GM12878 (cell line): ENCODE data around the gene ZFP14. TPM values are rescaled to one million over a fixed set of nuclear protein-coding genes. Genes with fewer than 3 reads are reported as not detected.
A peak's percentile ranks its signal among the peaks of the same experiment; 100 is the strongest.

ENCODE experiments used
- ATF7 ChIP-seq: fragments of 450-650 bp; IDR thresholded peaks from 2 replicates; pipeline ENCODE4 v1.6.1; 2016; ENCODE audit warnings: low read depth, mild to moderate bottlenecking
- BACH1 ChIP-seq: fragments of 450-650 bp; IDR thresholded peaks from 2 replicates; pipeline ENCODE4 v1.6.1; 2017; ENCODE audit warnings: mild to moderate bottlenecking, borderline replicate concordance
- CHD1 ChIP-seq: IDR thresholded peaks from 2 replicates; pipeline ENCODE4 v1.6.1; 2012; ENCODE audit warnings: low read depth, low read length, improper control_type of control experiment
- GABPA ChIP-seq: IDR thresholded peaks from 2 replicates; pipeline ENCODE4 v1.6.1; 2014; ENCODE audit warnings: antibody characterized with exemption, low read depth, mild to moderate bottlenecking, inconsistent platforms
- GATAD2B ChIP-seq: fragments of 450-650 bp; conservative IDR thresholded peaks from 2 replicates; pipeline ENCODE4 v1.6.1; 2017; ENCODE audit warnings: low read depth, mild to moderate bottlenecking, moderate library complexity
- HCFC1 ChIP-seq: fragments of 150-350 bp; IDR thresholded peaks from 2 replicates; pipeline ENCODE4 v1.6.1; 2014; ENCODE audit warnings: low read length
- HSF1 ChIP-seq: fragments of 150-350 bp; IDR thresholded peaks from 2 replicates; pipeline ENCODE4 v1.6.1; 2014; ENCODE audit warnings: mild to moderate bottlenecking, low read depth, low read length
- IKZF1 ChIP-seq: fragments of 450-650 bp; conservative IDR thresholded peaks from 2 replicates; pipeline ENCODE4 v1.6.1; 2017; ENCODE audit warnings: antibody characterized with exemption, mild to moderate bottlenecking
- IRF3 ChIP-seq: fragments of 450-650 bp; IDR thresholded peaks from 2 replicates; pipeline ENCODE4 v1.6.1; 2014; ENCODE audit warnings: mild to moderate bottlenecking
- MTA2 ChIP-seq: fragments of 450-650 bp; IDR thresholded peaks from 2 replicates; pipeline ENCODE4 v1.6.1; 2016; ENCODE audit warnings: low read depth, mild to moderate bottlenecking, moderate library complexity
- POLR2A ChIP-seq: IDR thresholded peaks from 2 replicates; pipeline ENCODE4 v1.6.1; 2011; ENCODE audit warnings: low read depth, mild to moderate bottlenecking, low read length
- POLR2AphosphoS5 ChIP-seq: IDR thresholded peaks from 2 replicates; pipeline ENCODE4 v1.6.1; 2011; ENCODE audit warnings: mild to moderate bottlenecking, low read length, inconsistent platforms
- POU2F2 ChIP-seq: IDR thresholded peaks from 3 replicates; pipeline ENCODE4 v1.6.1; 2011; ENCODE audit warnings: low read depth, mild to moderate bottlenecking, low read length, borderline replicate concordance
- RAD21 ChIP-seq: IDR thresholded peaks from 2 replicates; pipeline ENCODE4 v1.6.1; 2011; ENCODE audit warnings: mild to moderate bottlenecking, low read depth, low read length, moderate library complexity; ENCODE audit not compliant: insufficient read depth
- SIN3A ChIP-seq: IDR thresholded peaks from 2 replicates; pipeline ENCODE4 v1.6.1; 2012; ENCODE audit warnings: low read depth, low read length, improper control_type of control experiment
- SREBF1 ChIP-seq: IDR thresholded peaks from 2 replicates; pipeline ENCODE4 v1.6.1; 2012; ENCODE audit warnings: mild to moderate bottlenecking, low read length
- SUPT20H ChIP-seq: IDR thresholded peaks from 2 replicates; pipeline ENCODE4 v1.6.1; 2011; ENCODE audit warnings: low read depth, mild to moderate bottlenecking, low read length, moderate library complexity, borderline replicate concordance; ENCODE audit not compliant: control insufficient read depth
- TBL1XR1 ChIP-seq: IDR thresholded peaks from 2 replicates; pipeline ENCODE4 v1.6.1; 2012; ENCODE audit warnings: low read depth, low read length, improper control_type of control experiment
- ZNF207 ChIP-seq: fragments of 450-650 bp; IDR thresholded peaks from 2 replicates; pipeline ENCODE4 v1.6.1; 2014; ENCODE audit warnings: antibody characterized with exemption, mild to moderate bottlenecking, borderline replicate concordance
- ZSCAN29 ChIP-seq: fragments of 450-650 bp; IDR thresholded peaks from 2 replicates; pipeline ENCODE4 v1.6.1; 2017; ENCODE audit warnings: mild to moderate bottlenecking, moderate library complexity
- polyA plus RNA-seq, 11 experiments: library from polyadenylated mRNA; depleted of rRNA in 4 of 11; unstranded in 6 of 11; stranded (reverse) in 5 of 11; fragments of >200 nt; fragmentation: Nextera tagmentation in 4 of 11; fragmentation: Illumina TruSeq in 1 of 11; extraction: Ambion mirVana in 4 of 11; extraction: Trizol in 1 of 11; gene quantifications; 1 replicate in 1 of 11; 2 replicates in 10 of 11; pipeline versions ENCODE4 v1.2.1 to v1.2.3, GENCODE V29; 2011 to 2016; ENCODE audit warnings: inconsistent platforms in 2 of 11, missing spikeins in 2 of 11, low read depth in 1 of 11
- total RNA-seq, 4 experiments: library from RNA; depleted of rRNA in 3 of 4; stranded (reverse); fragments of >200 nt in 3 of 4; fragmentation: Illumina TruSeq in 1 of 4; extraction: Trizol in 1 of 4; gene quantifications; 2 replicates each; pipeline versions ENCODE4 v1.2.1 to v1.2.3, GENCODE V29; 2013 to 2021
- TF ChIP-seq, protein P1 (sequence below): IDR thresholded peaks from 2 replicates; pipeline ENCODE4 v1.6.1; 2012; ENCODE audit warnings: low read depth, low read length, improper control_type of control experiment
- TF ChIP-seq, protein P2 (sequence below): fragments of 450-650 bp; IDR thresholded peaks from 2 replicates; pipeline ENCODE4 v1.6.1; 2016; ENCODE audit warnings: mild to moderate bottlenecking
- TF ChIP-seq, protein P3 (sequence below): IDR thresholded peaks from 2 replicates; pipeline ENCODE4 v1.6.1; 2012; ENCODE audit warnings: low read depth, low read length, improper control_type of control experiment
- TF ChIP-seq, protein P4 (sequence below): fragments of 450-650 bp; IDR thresholded peaks from 2 replicates; pipeline ENCODE4 v1.6.1; 2016; ENCODE audit warnings: mild to moderate bottlenecking

ZFP14 gene
- total and polyA plus RNA-seq, 10 of the 15 experiments (the other 5 are each of a cell fraction or from before 2014, with no cell fraction given) = 0.61 to 2.6 (median 0.83) TPM

GRCh38 chr19:36378625-36379509 lies at the start of gene ZFP14 (continued):
- no peak for TF ChIP-seq ZSCAN29
- peak; percentile 67; the same call in 1 of the 2 replicates for TF ChIP-seq GATAD2B
- TF ChIP-seq ATF7 = peak; percentile 98
- TF ChIP-seq SUPT20H = no peak
- TF ChIP-seq CHD1 = peak; percentile 96
- TF ChIP-seq, protein P1, sequence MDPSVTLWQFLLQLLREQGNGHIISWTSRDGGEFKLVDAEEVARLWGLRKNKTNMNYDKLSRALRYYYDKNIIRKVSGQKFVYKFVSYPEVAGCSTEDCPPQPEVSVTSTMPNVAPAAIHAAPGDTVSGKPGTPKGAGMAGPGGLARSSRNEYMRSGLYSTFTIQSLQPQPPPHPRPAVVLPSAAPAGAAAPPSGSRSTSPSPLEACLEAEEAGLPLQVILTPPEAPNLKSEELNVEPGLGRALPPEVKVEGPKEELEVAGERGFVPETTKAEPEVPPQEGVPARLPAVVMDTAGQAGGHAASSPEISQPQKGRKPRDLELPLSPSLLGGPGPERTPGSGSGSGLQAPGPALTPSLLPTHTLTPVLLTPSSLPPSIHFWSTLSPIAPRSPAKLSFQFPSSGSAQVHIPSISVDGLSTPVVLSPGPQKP = peak; percentile 29; the same call in 1 of the 2 replicates
- peak; percentile 77 for TF ChIP-seq POLR2A
- peak; percentile 93 for TF ChIP-seq SREBF1
- TF ChIP-seq, protein P2, sequence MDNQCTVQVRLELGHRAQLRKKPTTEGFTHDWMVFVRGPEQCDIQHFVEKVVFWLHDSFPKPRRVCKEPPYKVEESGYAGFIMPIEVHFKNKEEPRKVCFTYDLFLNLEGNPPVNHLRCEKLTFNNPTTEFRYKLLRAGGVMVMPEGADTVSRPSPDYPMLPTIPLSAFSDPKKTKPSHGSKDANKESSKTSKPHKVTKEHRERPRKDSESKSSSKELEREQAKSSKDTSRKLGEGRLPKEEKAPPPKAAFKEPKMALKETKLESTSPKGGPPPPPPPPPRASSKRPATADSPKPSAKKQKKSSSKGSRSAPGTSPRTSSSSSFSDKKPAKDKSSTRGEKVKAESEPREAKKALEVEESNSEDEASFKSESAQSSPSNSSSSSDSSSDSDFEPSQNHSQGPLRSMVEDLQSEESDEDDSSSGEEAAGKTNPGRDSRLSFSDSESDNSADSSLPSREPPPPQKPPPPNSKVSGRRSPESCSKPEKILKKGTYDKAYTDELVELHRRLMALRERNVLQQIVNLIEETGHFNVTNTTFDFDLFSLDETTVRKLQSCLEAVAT = 0 out of 2 replicates have a peak, but pooled peaks have one; percentile 31
- no peak; the same call in 1 of the 2 replicates for TF ChIP-seq SIN3A
- TF ChIP-seq IRF3 = 0 out of 2 replicates have a peak, but pooled peaks have one; percentile 40
- TF ChIP-seq MTA2 = no peak
- peak; percentile 49; the same call in 1 of the 3 replicates for TF ChIP-seq POU2F2
- peak; percentile 93 for TF ChIP-seq HCFC1
- no peak for TF ChIP-seq TBL1XR1
- TF ChIP-seq POLR2AphosphoS5 = no peak; the same call in 1 of the 2 replicates
- 0 out of 2 replicates have a peak, but pooled peaks have one; percentile 15 for TF ChIP-seq HSF1
- TF ChIP-seq, protein P3, sequence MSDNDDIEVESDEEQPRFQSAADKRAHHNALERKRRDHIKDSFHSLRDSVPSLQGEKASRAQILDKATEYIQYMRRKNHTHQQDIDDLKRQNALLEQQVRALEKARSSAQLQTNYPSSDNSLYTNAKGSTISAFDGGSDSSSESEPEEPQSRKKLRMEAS = 0 out of 2 replicates have a peak, but pooled peaks have one; percentile 20
- TF ChIP-seq GABPA = peak; percentile 70; the same call in 1 of the 2 replicates
- 0 out of 2 replicates have a peak, but pooled peaks have one; percentile 38 for TF ChIP-seq BACH1
- TF ChIP-seq IKZF1 = peak; percentile 91
- peak; percentile 89 for TF ChIP-seq ZNF207
- TF ChIP-seq, protein P4, sequence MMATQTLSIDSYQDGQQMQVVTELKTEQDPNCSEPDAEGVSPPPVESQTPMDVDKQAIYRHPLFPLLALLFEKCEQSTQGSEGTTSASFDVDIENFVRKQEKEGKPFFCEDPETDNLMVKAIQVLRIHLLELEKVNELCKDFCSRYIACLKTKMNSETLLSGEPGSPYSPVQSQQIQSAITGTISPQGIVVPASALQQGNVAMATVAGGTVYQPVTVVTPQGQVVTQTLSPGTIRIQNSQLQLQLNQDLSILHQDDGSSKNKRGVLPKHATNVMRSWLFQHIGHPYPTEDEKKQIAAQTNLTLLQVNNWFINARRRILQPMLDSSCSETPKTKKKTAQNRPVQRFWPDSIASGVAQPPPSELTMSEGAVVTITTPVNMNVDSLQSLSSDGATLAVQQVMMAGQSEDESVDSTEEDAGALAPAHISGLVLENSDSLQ = 0 out of 2 replicates have a peak, but pooled peaks have one; percentile 12
- TF ChIP-seq RAD21 = peak; percentile 68
